ENCODE results near the gene UBE2O.

DNA sequence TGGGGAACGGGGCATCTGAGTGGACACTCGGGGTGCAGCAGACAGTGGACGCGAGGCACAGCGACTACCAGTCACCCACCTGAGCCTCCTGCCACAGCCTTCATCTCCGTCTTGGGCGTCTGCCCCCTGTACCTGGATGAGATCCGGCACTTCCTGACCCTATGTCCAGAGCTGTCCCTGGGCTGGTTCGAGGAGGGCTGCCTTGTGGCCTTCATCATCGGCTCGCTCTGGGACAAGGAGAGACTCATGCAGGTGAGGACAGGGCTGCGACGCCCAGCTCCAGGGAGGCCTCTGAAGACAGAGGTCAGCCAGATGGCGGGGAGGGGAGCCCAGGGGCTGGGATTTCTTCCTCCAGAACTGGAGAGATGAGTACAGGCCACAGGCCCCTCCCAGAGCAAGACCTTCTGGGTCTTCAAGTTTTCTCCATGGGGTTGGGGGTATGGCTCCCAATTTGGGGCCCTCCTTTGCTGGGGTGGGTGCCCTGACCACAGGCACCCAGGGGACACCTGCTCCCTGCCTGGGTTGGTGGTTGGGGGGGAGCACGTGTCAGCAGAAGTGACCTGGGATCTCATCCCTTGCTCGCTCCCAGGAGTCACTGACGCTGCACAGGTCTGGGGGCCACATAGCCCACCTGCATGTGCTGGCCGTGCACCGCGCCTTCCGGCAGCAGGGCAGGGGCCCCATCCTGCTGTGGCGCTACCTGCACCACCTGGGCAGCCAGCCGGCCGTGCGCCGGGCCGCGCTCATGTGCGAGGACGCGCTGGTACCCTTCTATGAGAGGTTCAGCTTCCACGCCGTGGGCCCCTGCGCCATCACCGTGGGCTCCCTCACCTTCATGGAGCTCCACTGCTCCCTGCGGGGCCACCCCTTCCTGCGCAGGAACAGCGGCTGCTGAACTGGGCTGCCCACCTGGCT lies 16.4 kb upstream of the UBE2O start:
- no peak for TF ChIP-seq GATA2 (IDR thresholded peaks at IDR 0.05; ENCODE audit: low read depth, low read length)
- no peak for TF ChIP-seq GATA3 (IDR thresholded peaks at IDR 0.05; ENCODE audit: low read depth, low read length)
